GM13977 (cell line): ENCODE measurements around the gene NFXL1.

Source experiments
- DNase-seq: peaks from one replicate; pipeline ENCODE4 v3.0.0; 2012; ENCODE audit warnings: low spot score
- in situ Hi-C: fragments of 300-500 bp; cut with MboI; formaldehyde crosslinking; loops from one replicate; pipeline ENCODE4 v1.12.0; 2022; ENCODE audit warnings: low sequenced_read_pairs, low pct_unique_long_range_greater_than_20kb, mixed read lengths, inconsistent platforms; ENCODE audit not compliant: unreplicated experiment
- TF ChIP-seq, protein P1 (sequence below): IDR thresholded peaks from 2 replicates; pipeline ENCODE4 v1.5.1; 2012; ENCODE audit warnings: mild to moderate bottlenecking, control low read depth; ENCODE audit not compliant: insufficient read depth; ENCODE audit errors: extremely low read depth, missing control alignments

The NFXL1 gene

GRCh38 chr4:47837094-47837907 is 77.1 kb downstream of the NFXL1 start:
- peak; percentile 52 for DNase-seq
- in situ Hi-C loops, result loop anchor here (25.0 kb wide), 1 partner anchor 125 kb away; no protein-coding TSS in a partner anchor
- TF ChIP-seq, protein P1, sequence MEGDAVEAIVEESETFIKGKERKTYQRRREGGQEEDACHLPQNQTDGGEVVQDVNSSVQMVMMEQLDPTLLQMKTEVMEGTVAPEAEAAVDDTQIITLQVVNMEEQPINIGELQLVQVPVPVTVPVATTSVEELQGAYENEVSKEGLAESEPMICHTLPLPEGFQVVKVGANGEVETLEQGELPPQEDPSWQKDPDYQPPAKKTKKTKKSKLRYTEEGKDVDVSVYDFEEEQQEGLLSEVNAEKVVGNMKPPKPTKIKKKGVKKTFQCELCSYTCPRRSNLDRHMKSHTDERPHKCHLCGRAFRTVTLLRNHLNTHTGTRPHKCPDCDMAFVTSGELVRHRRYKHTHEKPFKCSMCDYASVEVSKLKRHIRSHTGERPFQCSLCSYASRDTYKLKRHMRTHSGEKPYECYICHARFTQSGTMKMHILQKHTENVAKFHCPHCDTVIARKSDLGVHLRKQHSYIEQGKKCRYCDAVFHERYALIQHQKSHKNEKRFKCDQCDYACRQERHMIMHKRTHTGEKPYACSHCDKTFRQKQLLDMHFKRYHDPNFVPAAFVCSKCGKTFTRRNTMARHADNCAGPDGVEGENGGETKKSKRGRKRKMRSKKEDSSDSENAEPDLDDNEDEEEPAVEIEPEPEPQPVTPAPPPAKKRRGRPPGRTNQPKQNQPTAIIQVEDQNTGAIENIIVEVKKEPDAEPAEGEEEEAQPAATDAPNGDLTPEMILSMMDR, result peak; percentile 16

DNA sequence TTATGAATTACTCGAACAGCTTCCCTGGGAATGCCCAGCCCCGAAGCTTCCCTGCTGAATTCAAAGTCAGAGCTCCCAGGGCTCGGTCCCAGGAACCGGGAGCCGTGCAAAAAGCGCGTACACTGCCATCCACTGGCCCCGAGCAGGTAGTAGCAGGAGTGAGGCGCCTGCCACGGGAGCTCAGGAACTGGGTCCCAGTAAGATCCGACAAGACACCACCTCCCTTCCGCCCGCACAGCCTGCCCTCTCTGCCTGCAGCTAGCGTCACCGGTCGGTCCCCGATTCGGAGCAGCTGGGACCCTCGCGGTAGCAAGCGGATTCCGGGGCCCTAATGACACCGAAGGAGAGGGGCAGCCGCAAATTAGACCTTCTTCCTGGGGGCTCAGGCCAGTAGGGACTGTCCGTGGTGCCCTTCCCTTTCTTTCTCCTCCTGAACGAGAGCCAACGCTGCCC is 77.7 kb downstream of the NFXL1 start:
- in situ Hi-C loops, result loop anchor here (25.0 kb wide), 1 partner anchor 124 kb away; no protein-coding TSS in a partner anchor
- peak; percentile 69 for DNase-seq
- TF ChIP-seq, protein P1, result peak; percentile 81

DNA sequence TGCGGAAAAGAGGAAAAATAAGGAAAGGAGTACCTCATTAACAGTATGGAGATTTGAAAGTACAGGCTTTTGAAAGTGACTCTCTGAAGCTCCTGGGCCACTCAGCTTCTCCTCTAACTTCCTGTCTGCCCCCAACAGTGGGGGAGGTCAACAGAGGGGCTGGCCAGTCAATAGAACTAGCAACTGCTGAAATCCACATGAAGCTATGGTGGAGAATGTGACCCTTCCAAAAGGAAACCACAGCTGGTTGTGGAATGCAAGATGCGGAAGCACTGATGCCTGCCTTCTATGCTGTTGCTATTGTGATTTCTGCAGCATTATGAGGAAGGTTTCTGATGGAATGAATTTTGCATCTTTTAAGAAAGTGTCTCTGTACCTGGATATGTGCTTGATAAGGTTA is 78.9 kb downstream of the NFXL1 start:
- in situ Hi-C loops, result loop anchor here (25.0 kb wide), 1 partner anchor 123 kb away; no protein-coding TSS in a partner anchor
- DNase-seq, result peak; percentile 9
- TF ChIP-seq, protein P1, result no peak

GRCh38 chr4:47831026-47831679 is 83.2 kb downstream of the NFXL1 start:
- in situ Hi-C loops, result loop anchor here (25.0 kb wide), 1 partner anchor 119 kb away; no protein-coding TSS in a partner anchor
- no peak for DNase-seq
- TF ChIP-seq, protein P1, result no peak

GRCh38 chr4:47830265-47831025 is 83.9 kb downstream of the NFXL1 start:
- no peak for DNase-seq
- TF ChIP-seq, protein P1, result no peak
- in situ Hi-C loops, result loop anchor here (25.0 kb wide), 1 partner anchor 118 kb away; no protein-coding TSS in a partner anchor

GRCh38 chr4:47829438-47829837 is 84.9 kb downstream of the NFXL1 start:
- DNase-seq, result no peak
- in situ Hi-C loops, result loop anchor here (25.0 kb wide), 1 partner anchor 117 kb away; no protein-coding TSS in a partner anchor
- TF ChIP-seq, protein P1, result no peak
